ENCODE data around the gene SLN.

Gene SLN

GRCh38 chr11:107707215-107707671 lies 4.6 kb downstream of the SLN start:
- H3K27me3 ChIP-seq (ENCODE audit: insufficient read depth, low read length, poor library complexity): peaks cover 5% of the 10 kb centered on the region
- H3K4me1 ChIP-seq (ENCODE audit: insufficient read depth, low read length): no peaks in the 10 kb centered on the region
- no peaks in the 10 kb centered on the region for H3K79me2 ChIP-seq (ENCODE audit: insufficient read depth, low read length)
- H3K36me3 ChIP-seq (ENCODE audit: insufficient read depth, low read length): no peaks in the 10 kb centered on the region
- no peak overlapping the region for H3K9ac ChIP-seq (ENCODE audit: low read depth, low read length)
- no peaks in the 10 kb centered on the region for H3K9me3 ChIP-seq (ENCODE audit: insufficient read depth, low read length, severe bottlenecking)
- DNase-seq (no peak), ATAC-seq (ENCODE audit: insufficient read depth, low read depth) (no peak)
- no peak overlapping the region for H3K27ac ChIP-seq (ENCODE audit: low read length)
- no peak overlapping the region for H3K4me2 ChIP-seq (ENCODE audit: insufficient read depth, low read length)
- H2AFZ ChIP-seq (ENCODE audit: low read depth, low read length): no peak overlapping the region
- no peaks in the 10 kb centered on the region for H4K20me1 ChIP-seq (ENCODE audit: insufficient read depth, low read length)
- no peak for TF ChIP-seq EZH2 (IDR thresholded peaks at IDR 0.05; ENCODE audit: borderline replicate concordance, low read depth, low read length, severe bottlenecking)
- TF ChIP-seq CTCF (IDR thresholded peaks at IDR 0.05; ENCODE audit: borderline replicate concordance, extremely low read depth, low read length, poor library complexity, severe bottlenecking): no peak
- no peak overlapping the region for H3K4me3 ChIP-seq (ENCODE audit: low read depth in 1 of 2, low read length in 2 of 2)

DNA sequence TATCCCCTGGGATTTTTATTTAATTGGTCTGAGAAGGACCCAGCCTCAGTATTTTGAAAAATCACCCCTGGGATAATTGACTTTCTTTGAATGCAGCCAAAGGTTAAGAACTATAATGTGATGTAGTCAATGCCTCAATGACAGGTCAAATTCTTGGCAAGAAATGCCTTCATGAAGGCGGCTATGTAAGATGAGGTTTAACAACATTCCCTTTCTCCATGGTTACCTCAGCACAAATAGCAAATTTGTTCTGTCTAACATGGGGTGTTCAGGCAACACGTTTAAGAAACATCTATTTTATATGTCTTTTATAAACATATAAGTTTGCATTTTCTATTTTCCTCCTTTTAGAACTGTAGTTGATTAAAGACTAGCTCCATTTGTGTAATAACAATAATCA lies 5.3 kb downstream of the SLN start:
- H3K27ac ChIP-seq (ENCODE audit: low read length): no peak overlapping the region
- H3K4me2 ChIP-seq (ENCODE audit: insufficient read depth, low read length): no peak overlapping the region
- DNase-seq: no peak

DNA sequence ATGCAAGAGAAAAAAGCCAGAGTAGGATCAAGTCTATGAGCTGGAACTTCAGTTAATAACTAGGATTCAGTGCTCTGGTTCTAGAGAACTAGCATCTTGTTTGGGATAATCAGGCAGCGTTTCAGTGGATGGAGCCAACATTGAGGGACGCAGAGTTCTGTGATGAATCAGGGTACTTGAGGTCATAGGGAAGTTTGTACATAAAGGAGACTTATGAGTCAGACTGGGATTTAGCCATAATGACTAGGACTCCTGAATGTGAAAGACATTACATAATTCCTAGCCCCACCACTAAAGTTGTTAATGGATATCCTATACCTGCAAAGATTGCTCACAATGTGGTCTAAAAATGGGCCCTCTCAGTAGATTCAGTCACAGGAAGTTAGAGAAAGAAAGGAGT lies 6.8 kb downstream of the SLN start:
- no peak for DNase-seq
- H3K9me3 ChIP-seq (ENCODE audit: insufficient read depth, low read length, severe bottlenecking): no peaks in the 10 kb centered on the region

More for the DNA sequence above, 5.3 kb downstream of the SLN start:
- Histone ChIP-seq H3K36me3 (ENCODE audit: insufficient read depth, low read length) (no peaks in the 10 kb centered on the region), H3K27me3 (ENCODE audit: insufficient read depth, low read length, poor library complexity) (no peaks in the 10 kb centered on the region), H3K4me1 (ENCODE audit: insufficient read depth, low read length) (no peaks in the 10 kb centered on the region), H4K20me1 (ENCODE audit: insufficient read depth, low read length) (no peaks in the 10 kb centered on the region), H3K9me3 (ENCODE audit: insufficient read depth, low read length, severe bottlenecking) (no peaks in the 10 kb centered on the region), H3K4me3 (ENCODE audit: low read depth in 1 of 2, low read length in 2 of 2) (no peak overlapping the region), H3K79me2 (ENCODE audit: insufficient read depth, low read length) (no peaks in the 10 kb centered on the region), H3K9ac (ENCODE audit: low read depth, low read length) (no peak overlapping the region), H2AFZ (ENCODE audit: low read depth, low read length) (no peak overlapping the region)
- ATAC-seq (ENCODE audit: insufficient read depth, low read depth): no peak
- no peak for TF ChIP-seq EZH2 (IDR thresholded peaks at IDR 0.05; ENCODE audit: borderline replicate concordance, low read depth, low read length, severe bottlenecking)
- no peak for TF ChIP-seq CTCF (IDR thresholded peaks at IDR 0.05; ENCODE audit: borderline replicate concordance, extremely low read depth, low read length, poor library complexity, severe bottlenecking)

More for the DNA sequence above, 6.8 kb downstream of the SLN start:
- no peak overlapping the region for H3K4me3 ChIP-seq (ENCODE audit: low read depth in 1 of 2, low read length in 2 of 2)
- H2AFZ ChIP-seq (ENCODE audit: low read depth, low read length): no peak overlapping the region
- no peak overlapping the region for H3K27ac ChIP-seq (ENCODE audit: low read length)
- no peaks in the 10 kb centered on the region for H3K4me1 ChIP-seq (ENCODE audit: insufficient read depth, low read length)
- no peaks in the 10 kb centered on the region for H4K20me1 ChIP-seq (ENCODE audit: insufficient read depth, low read length)
- no peaks in the 10 kb centered on the region for H3K36me3 ChIP-seq (ENCODE audit: insufficient read depth, low read length)
- H3K79me2 ChIP-seq (ENCODE audit: insufficient read depth, low read length): no peaks in the 10 kb centered on the region
- no peaks in the 10 kb centered on the region for H3K27me3 ChIP-seq (ENCODE audit: insufficient read depth, low read length, poor library complexity)
- TF ChIP-seq EZH2 (IDR thresholded peaks at IDR 0.05; ENCODE audit: borderline replicate concordance, low read depth, low read length, severe bottlenecking) (no peak), CTCF (IDR thresholded peaks at IDR 0.05; ENCODE audit: borderline replicate concordance, extremely low read depth, low read length, poor library complexity, severe bottlenecking) (no peak)
- H3K4me2 ChIP-seq (ENCODE audit: insufficient read depth, low read length): no peak overlapping the region
- no peak for ATAC-seq (ENCODE audit: insufficient read depth, low read depth)
- no peak overlapping the region for H3K9ac ChIP-seq (ENCODE audit: low read depth, low read length)
